Panc1 (cell line): ENCODE measurements around the gene PPP1R16B. TPM values are rescaled to one million over a fixed set of nuclear protein-coding genes. Genes with fewer than 3 reads are reported as not detected.

Source experiments
- ATAC-seq: fragments of 200-7000 bp; cut with Tn5 transposase; 2 replicates; pipeline ENCODE4 v1.9.1; 2020; ENCODE audit warnings: mild to moderate bottlenecking, moderate library complexity
- BruUV-seq: library from RNA; stranded (reverse); fragments of 400-500 nt; replicated peaks from 2 replicates; lab custom pipeline; 2021; lab: Mats Ljungman, UMichigan
- CTCF ChIA-PET: fragments of 300-600 bp; sonication (Branson Sonifier 250); formaldehyde crosslinking; loops from one replicate; lab custom pipeline; 2022; ENCODE audit warnings: antibody characterized with exemption; lab: Charles Lee
- POLR2A ChIA-PET: fragments of 300-600 bp; sonication (Branson Sonifier 250); formaldehyde crosslinking; loops from one replicate; lab custom pipeline; 2022; ENCODE audit warnings: antibody characterized with exemption; lab: Charles Lee
- DNase-seq: peaks from one replicate; pipeline ENCODE4 v3.0.0-alpha.2; 2010; ENCODE audit warnings: low read depth, low spot score
- H3K27ac ChIP-seq: 2 replicates; pipeline ENCODE4 v1.5.1; 2011; ENCODE audit warnings: mild to moderate bottlenecking, low read length, inconsistent platforms
- H3K27me3 ChIP-seq: fragments of 200-500 bp; sonication (Bioruptor generic); 2 replicates; pipeline ENCODE4 v1.6.0; 2014; ENCODE audit warnings: low read length, inconsistent platforms; ENCODE audit not compliant: control insufficient read depth, insufficient read depth
- H3K36me3 ChIP-seq: fragments of 200-500 bp; sonication (Bioruptor generic); 2 replicates; pipeline ENCODE4 v1.5.1; 2014; ENCODE audit warnings: inconsistent platforms, mild to moderate bottlenecking, low read length, moderate library complexity; ENCODE audit not compliant: control insufficient read depth, insufficient read depth
- H3K4me1 ChIP-seq: 2 replicates; pipeline ENCODE4 v1.5.1; 2011; ENCODE audit warnings: inconsistent platforms, mild to moderate bottlenecking, low read length, moderate library complexity; ENCODE audit not compliant: control insufficient read depth, insufficient read depth
- H3K4me3 ChIP-seq, 2 experiments: 2 replicates each; pipeline ENCODE4 v1.5.1; 2011 to 2012; ENCODE audit warnings: low read depth in 2 of 2, low read length in 2 of 2, mild to moderate bottlenecking in 2 of 2, inconsistent platforms in 1 of 2, moderate library complexity in 1 of 2
- H3K9me3 ChIP-seq: fragments of 200-500 bp; sonication (Bioruptor generic); 2 replicates; pipeline ENCODE4 v1.5.1; 2014; ENCODE audit warnings: low read depth, mild to moderate bottlenecking, inconsistent platforms, low read length, moderate library complexity; ENCODE audit not compliant: control insufficient read depth, insufficient read depth
- CTCF ChIP-seq: fragments of 450-650 bp; IDR thresholded peaks from 2 replicates; pipeline ENCODE4 v1.5.1; 2017; ENCODE audit warnings: mild to moderate bottlenecking
- POLR2AphosphoS5 ChIP-seq: IDR thresholded peaks from 2 replicates; pipeline ENCODE4 v1.6.1; 2012; ENCODE audit warnings: mild to moderate bottlenecking, low read depth, low read length, moderate library complexity
- REST ChIP-seq, 2 experiments: IDR thresholded peaks; 2 replicates each; pipeline ENCODE4 v1.6.1; 2011 to 2012; ENCODE audit warnings: low read depth in 2 of 2, control low read depth in 1 of 2, low read length in 1 of 2, mild to moderate bottlenecking in 1 of 2, moderate library complexity in 1 of 2; ENCODE audit not compliant: insufficient read depth in 1 of 2
- SIN3A ChIP-seq: IDR thresholded peaks from 2 replicates; pipeline ENCODE4 v1.6.1; 2012; ENCODE audit warnings: low read depth, mild to moderate bottlenecking, low read length, moderate library complexity, borderline replicate concordance; ENCODE audit not compliant: insufficient read depth
- TCF7L2 ChIP-seq: IDR thresholded peaks from 2 replicates; pipeline ENCODE4 v1.6.1; 2011; ENCODE audit warnings: mild to moderate bottlenecking, low read depth, low read length, inconsistent platforms
- in situ Hi-C: cut with HindIII; loops from 2 replicates; pipeline ENCODE4 v1.10.0; 2016; ENCODE audit warnings: low sequenced_read_pairs, low pct_unique_long_range_greater_than_20kb
- intact Hi-C: fragments of 100-400 bp; cut with micrococcal nuclease; formaldehyde crosslinking; loops from one replicate; pipeline ENCODE4 v1.10.0; 2022; ENCODE audit not compliant: unreplicated experiment
- total RNA-seq: library from RNA; stranded (reverse); gene quantifications from one replicate; pipeline ENCODE4 v1.2.1, GENCODE V29; 2021; ENCODE audit not compliant: unreplicated experiment

Gene PPP1R16B
- total RNA-seq, 1 experiment from 2014 or later: 0.92 TPM

GRCh38 chr20:38872491-38873049 lies 67.1 kb downstream of the PPP1R16B start:
- Histone ChIP-seq H3K9me3 (no peaks in the 10 kb centered on the region), H3K27ac (no peak overlapping the region), H3K36me3 (no peaks in the 10 kb centered on the region), H3K4me3 (no peak overlapping the region), H3K4me1 (peaks cover 3% of the 10 kb centered on the region; the same call in 1 of the 2 replicates), H3K27me3 (no peaks in the 10 kb centered on the region)
- BruUV-seq: no TSS peak
- intact Hi-C loops: no loop called here
- ChIA-PET CTCF (no interaction called here), POLR2A (no interaction called here)
- TF ChIP-seq CTCF: no peak
- TF ChIP-seq SIN3A: no peak
- TF ChIP-seq REST (IDR thresholded peaks at IDR 0.05; ENCODE audit: insufficient read depth in 1 of 2, low read depth in 2 of 2, low read length in 1 of 2): no peak
- no peak for TF ChIP-seq POLR2AphosphoS5
- TF ChIP-seq TCF7L2: no peak
- ATAC-seq (no peak), DNase-seq (no peak)
- in situ Hi-C loops: no loop called here

GRCh38 chr20:38873050-38873581 lies 67.6 kb downstream of the PPP1R16B start:
- H3K36me3 ChIP-seq: no peaks in the 10 kb centered on the region
- no peak overlapping the region for H3K4me3 ChIP-seq
- POLR2A ChIA-PET: no interaction called here
- no TSS peak for BruUV-seq
- H3K9me3 ChIP-seq: no peaks in the 10 kb centered on the region
- CTCF ChIA-PET: no interaction called here
- in situ Hi-C loops: no loop called here
- H3K27ac ChIP-seq: no peak overlapping the region
- TF ChIP-seq SIN3A (no peak), POLR2AphosphoS5 (no peak), TCF7L2 (no peak), CTCF (no peak), REST (IDR thresholded peaks at IDR 0.05; ENCODE audit: insufficient read depth in 1 of 2, low read depth in 2 of 2, low read length in 1 of 2) (no peak)
- DNase-seq (no peak), ATAC-seq (no peak)
- H3K4me1 ChIP-seq: peaks cover 3% of the 10 kb centered on the region; the same call in 1 of the 2 replicates
- H3K27me3 ChIP-seq: no peaks in the 10 kb centered on the region
- intact Hi-C loops: no loop called here
